MG63 (cell line): ENCODE data around the gene TARS1. TPM values are rescaled to one million over a fixed set of nuclear protein-coding genes. Genes with fewer than 3 reads are reported as not detected.

Experiments
- DNase-seq: peaks from one replicate; pipeline ENCODE4 v3.0.0-alpha.2; 2020
- H3K27me3 ChIP-seq: fragments of 250-450 bp; sonication (Bioruptor Pico); 2 replicates; pipeline ENCODE4 v1.5.1; 2020; ENCODE audit warnings: mild to moderate bottlenecking, moderate library complexity
- H3K36me3 ChIP-seq: fragments of 250-450 bp; sonication (Bioruptor Pico); 2 replicates; pipeline ENCODE4 v1.5.1; 2020; ENCODE audit warnings: mild to moderate bottlenecking, moderate library complexity
- H3K4me3 ChIP-seq: fragments of 250-450 bp; sonication (Bioruptor Pico); 2 replicates; pipeline ENCODE4 v1.5.1; 2020; ENCODE audit warnings: mild to moderate bottlenecking, moderate library complexity
- H3K9me3 ChIP-seq: fragments of 250-450 bp; sonication (Bioruptor Pico); 2 replicates; pipeline ENCODE4 v1.5.1; 2020; ENCODE audit warnings: mild to moderate bottlenecking, moderate library complexity
- total RNA-seq: library from RNA; depleted of rRNA; stranded (reverse); fragments of >200 nt; shearing (Covaris generic); gene quantifications from 2 replicates; pipeline ENCODE4 v1.2.3, GENCODE V29; 2014; ENCODE audit warnings: low replicate concordance

Gene TARS1
- total RNA-seq, 1 experiment from 2014 or later: 433 TPM

DNA sequence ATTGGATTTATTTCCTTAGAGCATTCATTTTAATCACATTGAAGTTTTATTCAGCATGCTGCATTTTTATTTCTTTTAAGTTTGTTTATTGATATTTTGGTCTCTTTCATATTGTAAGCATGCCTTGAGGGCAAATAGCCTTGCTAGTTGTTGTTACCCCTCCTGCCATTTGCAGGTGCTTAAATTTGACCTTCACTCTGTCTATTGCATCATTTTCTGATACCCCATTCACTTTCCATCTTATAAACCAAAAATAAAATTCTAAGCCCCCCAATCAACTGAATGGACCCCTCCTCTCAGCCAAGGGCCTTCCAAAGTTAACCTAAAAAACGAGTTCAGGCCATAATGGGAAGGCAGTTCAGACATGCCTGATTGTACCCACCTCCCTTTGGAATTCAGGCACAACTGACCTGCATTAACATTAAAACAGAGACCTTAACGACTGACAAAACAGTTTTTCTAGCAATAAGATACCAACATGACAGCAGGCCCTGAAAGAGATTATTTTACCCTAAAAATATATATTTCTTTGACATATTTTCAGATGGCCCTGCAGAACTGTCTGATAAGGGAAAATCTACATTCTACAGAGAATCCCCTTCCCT, 32.1 kb downstream of the TARS1 start:
- Histone ChIP-seq H3K36me3 (peaks cover 97% of the 10 kb centered on the region), H3K9me3 (no peaks in the 10 kb centered on the region; the same call in 1 of the 2 replicates), H3K27me3 (no peaks in the 10 kb centered on the region), H3K4me3 (no peak overlapping the region)
- no peak for DNase-seq

DNA sequence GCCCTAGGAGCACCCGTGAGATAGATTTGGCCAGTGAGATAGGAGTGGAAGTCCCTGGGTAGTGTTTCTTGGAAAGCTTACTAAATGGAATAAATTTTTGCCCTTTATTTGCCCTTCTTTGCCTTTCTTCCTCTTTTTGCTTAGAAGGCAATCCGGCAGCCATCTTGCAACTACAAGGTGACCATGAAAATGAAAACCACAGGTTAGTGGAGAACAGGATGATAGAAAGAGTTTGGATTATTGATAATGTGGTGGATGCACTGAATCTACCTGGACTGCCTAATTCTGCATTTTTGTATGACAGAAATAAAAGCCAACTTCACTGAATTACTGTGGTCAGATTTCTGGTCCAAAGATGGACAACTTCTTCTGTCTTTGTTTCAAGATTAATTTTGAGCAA, 33.2 kb downstream of the TARS1 start:
- no peak for DNase-seq
- H3K9me3 ChIP-seq: no peaks in the 10 kb centered on the region; the same call in 1 of the 2 replicates
- no peaks in the 10 kb centered on the region for H3K27me3 ChIP-seq
- H3K36me3 ChIP-seq: peaks cover 97% of the 10 kb centered on the region
- H3K4me3 ChIP-seq: no peak overlapping the region

DNA sequence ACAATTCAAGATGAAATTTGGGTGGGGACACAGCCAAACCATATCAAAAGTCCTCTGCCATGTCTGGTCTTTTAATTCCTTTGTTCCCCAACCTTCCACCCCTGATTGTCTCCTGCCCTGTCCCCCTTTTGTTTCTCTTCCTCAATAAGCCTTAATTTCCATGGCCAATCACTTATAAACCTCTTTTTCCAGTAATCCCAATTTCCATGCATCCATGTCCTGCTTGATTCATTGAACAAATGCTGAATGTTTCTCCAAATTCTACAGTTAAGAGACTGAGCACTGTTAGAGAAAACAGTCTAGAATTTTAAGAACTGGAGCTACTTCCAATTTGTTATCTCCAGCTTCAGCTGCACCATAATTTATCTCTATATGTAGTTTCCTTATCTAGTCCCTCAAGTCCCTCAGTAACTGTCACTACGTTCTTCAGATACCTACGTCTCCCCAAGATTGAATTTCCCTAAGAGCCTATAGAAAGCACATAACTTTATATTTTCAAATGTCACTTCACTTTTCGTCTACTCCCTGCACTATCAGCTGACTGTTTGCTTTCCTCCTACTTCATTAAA, 34.2 kb downstream of the TARS1 start:
- Histone ChIP-seq H3K27me3 (no peaks in the 10 kb centered on the region), H3K36me3 (peaks cover 97% of the 10 kb centered on the region), H3K9me3 (no peaks in the 10 kb centered on the region; the same call in 1 of the 2 replicates), H3K4me3 (no peak overlapping the region)
- no peak for DNase-seq

DNA sequence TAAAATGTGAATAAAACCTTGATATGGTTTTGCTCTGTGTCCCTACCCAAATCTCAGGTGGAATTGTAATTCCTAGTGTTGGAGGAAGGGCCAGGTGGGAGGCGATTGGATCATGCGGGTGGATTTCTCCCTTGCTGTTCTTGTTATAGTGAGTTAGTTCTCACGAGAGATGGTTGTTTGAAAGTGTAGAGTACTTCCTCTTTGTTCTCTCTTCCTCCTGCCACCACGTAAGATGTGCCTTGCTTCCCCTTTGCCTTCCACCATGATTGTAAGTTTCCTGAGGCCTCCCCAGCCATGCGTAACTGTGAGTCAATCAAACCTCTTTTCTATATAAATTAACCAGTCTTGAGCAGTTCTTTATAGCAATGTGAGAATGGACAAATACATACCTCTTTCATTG, 34.9 kb downstream of the TARS1 start:
- no peaks in the 10 kb centered on the region for H3K27me3 ChIP-seq
- H3K9me3 ChIP-seq: no peaks in the 10 kb centered on the region; the same call in 1 of the 2 replicates
- no peak for DNase-seq
- no peak overlapping the region for H3K4me3 ChIP-seq
- peaks cover 92% of the 10 kb centered on the region for H3K36me3 ChIP-seq

- Histone ChIP-seq H3K4me3 (no peak overlapping the region), H3K27me3 (no peaks in the 10 kb centered on the region), H3K9me3 (no peaks in the 10 kb centered on the region; the same call in 1 of the 2 replicates), H3K36me3 (peaks cover 81% of the 10 kb centered on the region)
- DNase-seq: peak; percentile 61
Observed at GRCh38 chr5:33476992-33477391, 36.2 kb downstream of the TARS1 start.

- H3K27me3 ChIP-seq: no peaks in the 10 kb centered on the region
- DNase-seq: no peak
- H3K36me3 ChIP-seq: peaks cover 73% of the 10 kb centered on the region
- H3K4me3 ChIP-seq: no peak overlapping the region
- no peaks in the 10 kb centered on the region; the same call in 1 of the 2 replicates for H3K9me3 ChIP-seq
Observed at GRCh38 chr5:33477816-33478215, 37.1 kb downstream of the TARS1 start.

DNA sequence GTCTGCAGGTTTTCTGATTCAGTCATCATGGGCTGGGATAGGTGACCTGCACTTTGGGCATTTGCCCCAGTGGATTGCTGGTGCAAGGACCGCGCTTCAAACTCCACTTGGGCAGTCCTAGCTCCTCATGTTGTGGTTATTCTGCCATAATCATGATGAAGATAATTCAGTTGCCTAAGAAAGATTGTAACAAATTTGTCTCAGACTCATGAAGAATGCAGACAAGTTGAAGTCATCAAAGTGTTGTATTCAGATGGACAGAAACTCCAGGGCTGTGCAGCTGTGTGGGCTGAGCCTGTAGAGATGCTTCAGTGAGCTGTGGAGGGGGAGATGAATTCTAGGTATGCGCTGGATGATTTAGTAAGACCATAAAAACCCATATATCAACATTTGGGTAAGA, 38.5 kb downstream of the TARS1 start:
- peaks cover 58% of the 10 kb centered on the region for H3K36me3 ChIP-seq
- no peak for DNase-seq
- H3K4me3 ChIP-seq: no peak overlapping the region
- H3K9me3 ChIP-seq: no peaks in the 10 kb centered on the region; the same call in 1 of the 2 replicates
- H3K27me3 ChIP-seq: no peaks in the 10 kb centered on the region

DNA sequence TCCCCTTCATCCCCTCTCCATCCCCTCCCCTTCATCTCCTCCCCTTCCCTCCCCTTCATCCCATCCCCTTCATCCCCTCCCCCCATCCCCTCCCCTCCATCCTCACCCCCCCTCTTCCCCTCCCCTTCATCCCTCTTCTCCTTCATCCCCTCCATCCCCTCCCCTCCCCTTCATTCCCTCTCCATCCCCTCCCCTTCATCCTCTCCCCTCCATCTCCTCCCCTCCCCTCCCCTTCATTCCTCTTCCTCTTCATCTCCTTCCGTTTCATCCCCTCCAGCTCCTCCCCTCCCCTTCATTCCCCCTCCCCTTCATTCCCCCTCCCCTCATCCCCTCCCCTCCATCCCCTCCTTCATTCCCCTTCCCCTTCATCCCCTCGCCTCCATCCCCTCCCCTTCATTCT, 40.1 kb downstream of the TARS1 start:
- no peak for DNase-seq
- Histone ChIP-seq H3K4me3 (no peak overlapping the region), H3K36me3 (peaks cover 42% of the 10 kb centered on the region), H3K9me3 (no peaks in the 10 kb centered on the region), H3K27me3 (no peaks in the 10 kb centered on the region)

DNA sequence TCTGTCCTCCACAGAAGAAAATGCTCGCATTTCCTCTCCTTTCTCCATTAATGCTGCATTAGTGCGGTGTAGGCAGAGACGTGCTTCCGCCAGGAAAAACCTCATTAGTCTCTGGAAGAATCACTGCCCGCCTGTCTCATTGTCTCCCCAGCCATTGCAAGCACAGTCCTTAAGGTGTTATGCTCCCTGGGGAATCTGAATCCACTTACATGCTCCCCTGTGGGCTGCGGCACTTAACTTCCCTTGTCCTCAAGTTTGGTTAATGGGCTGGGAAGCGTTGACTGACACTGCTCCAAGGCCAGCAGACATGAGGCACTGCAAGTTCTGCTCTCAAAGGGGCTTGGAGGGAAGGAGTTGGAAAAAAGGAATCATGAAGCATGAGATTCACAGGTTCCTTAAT, 41.6 kb downstream of the TARS1 start:
- Histone ChIP-seq H3K4me3 (no peak overlapping the region), H3K9me3 (no peaks in the 10 kb centered on the region), H3K36me3 (peaks cover 27% of the 10 kb centered on the region), H3K27me3 (no peaks in the 10 kb centered on the region)
- DNase-seq: no peak

DNA sequence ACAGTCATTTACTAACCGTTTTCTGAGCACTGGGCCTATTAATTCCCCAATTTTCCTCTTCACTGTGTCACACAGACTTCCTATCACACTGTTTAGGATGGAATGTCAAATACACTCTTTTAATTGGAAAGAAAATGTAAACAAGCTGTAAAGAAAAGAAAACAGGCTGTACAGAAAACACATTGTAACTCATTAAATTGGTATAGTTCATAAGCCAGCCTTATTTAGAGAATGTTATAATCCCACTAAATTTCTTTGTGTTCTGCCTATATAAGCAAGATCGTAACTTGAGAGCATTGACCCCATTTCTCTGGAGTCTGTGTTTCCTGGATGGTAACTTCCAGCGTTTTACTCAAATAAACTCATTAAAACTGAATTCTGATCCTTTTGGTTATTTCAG, 46.5 kb downstream of the TARS1 start:
- Histone ChIP-seq H3K4me3 (no peak overlapping the region), H3K9me3 (no peaks in the 10 kb centered on the region; the same call in 1 of the 2 replicates), H3K27me3 (no peaks in the 10 kb centered on the region), H3K36me3 (no peaks in the 10 kb centered on the region; the same call in none of the 2 replicates)
- no peak for DNase-seq

GRCh38 chr5:33488558-33489355, 48.0 kb downstream of the TARS1 start:
- H3K4me3 ChIP-seq: no peak overlapping the region
- DNase-seq: no peak
- H3K9me3 ChIP-seq: no peaks in the 10 kb centered on the region; the same call in 1 of the 2 replicates
- no peaks in the 10 kb centered on the region for H3K36me3 ChIP-seq
- H3K27me3 ChIP-seq: no peaks in the 10 kb centered on the region

DNA sequence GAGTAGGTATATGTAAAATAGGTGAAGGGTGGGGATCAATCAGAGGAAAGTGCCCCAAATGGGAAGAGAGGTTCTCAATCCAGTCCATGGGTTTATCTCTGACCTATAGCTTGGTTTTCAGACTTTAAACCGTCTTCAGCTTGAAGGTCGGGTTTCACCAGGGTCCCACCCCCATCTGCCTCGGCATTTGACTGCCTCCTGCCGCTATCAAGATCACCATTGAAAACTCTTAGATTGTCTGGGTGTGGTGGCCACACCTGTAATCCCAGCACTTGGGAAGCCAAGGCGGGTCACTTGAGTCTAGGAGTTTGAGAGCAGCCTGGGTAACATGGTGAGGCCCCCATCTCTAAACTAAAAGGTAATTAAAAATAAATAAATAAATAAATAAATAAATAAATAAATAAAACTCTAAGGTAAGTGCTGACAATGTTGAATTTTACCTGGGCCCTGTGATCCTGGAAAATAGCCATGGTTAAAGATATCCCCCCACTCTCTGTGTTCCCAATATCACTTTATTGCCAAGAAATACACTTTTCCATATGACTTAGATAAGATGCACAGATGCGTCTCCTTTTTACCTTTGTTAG, 48.8 kb downstream of the TARS1 start:
- H3K27me3 ChIP-seq: no peaks in the 10 kb centered on the region; the same call in 1 of the 2 replicates
- no peak overlapping the region for H3K4me3 ChIP-seq
- no peak for DNase-seq

GRCh38 chr5:33490071-33490665, 49.4 kb downstream of the TARS1 start:
- no peak for DNase-seq
- no peaks in the 10 kb centered on the region; the same call in 1 of the 2 replicates for H3K9me3 ChIP-seq
- no peaks in the 10 kb centered on the region; the same call in 1 of the 2 replicates for H3K27me3 ChIP-seq
- no peak overlapping the region for H3K4me3 ChIP-seq
- no peaks in the 10 kb centered on the region for H3K36me3 ChIP-seq

More for the DNA sequence above, 48.8 kb downstream of the TARS1 start:
- Histone ChIP-seq H3K9me3 (no peaks in the 10 kb centered on the region; the same call in 1 of the 2 replicates), H3K36me3 (no peaks in the 10 kb centered on the region)

- no peaks in the 10 kb centered on the region for H3K36me3 ChIP-seq
- H3K4me3 ChIP-seq: no peak overlapping the region
- no peaks in the 10 kb centered on the region; the same call in 1 of the 2 replicates for H3K27me3 ChIP-seq
- no peaks in the 10 kb centered on the region; the same call in 1 of the 2 replicates for H3K9me3 ChIP-seq
- no peak for DNase-seq
Observed at GRCh38 chr5:33491941-33492340, 51.2 kb downstream of the TARS1 start.

GRCh38 chr5:33494466-33494865, 53.7 kb downstream of the TARS1 start:
- H3K36me3 ChIP-seq: no peaks in the 10 kb centered on the region
- H3K4me3 ChIP-seq: no peak overlapping the region
- H3K27me3 ChIP-seq: no peaks in the 10 kb centered on the region; the same call in 1 of the 2 replicates
- DNase-seq: no peak
- H3K9me3 ChIP-seq: no peaks in the 10 kb centered on the region; the same call in 1 of the 2 replicates

DNA sequence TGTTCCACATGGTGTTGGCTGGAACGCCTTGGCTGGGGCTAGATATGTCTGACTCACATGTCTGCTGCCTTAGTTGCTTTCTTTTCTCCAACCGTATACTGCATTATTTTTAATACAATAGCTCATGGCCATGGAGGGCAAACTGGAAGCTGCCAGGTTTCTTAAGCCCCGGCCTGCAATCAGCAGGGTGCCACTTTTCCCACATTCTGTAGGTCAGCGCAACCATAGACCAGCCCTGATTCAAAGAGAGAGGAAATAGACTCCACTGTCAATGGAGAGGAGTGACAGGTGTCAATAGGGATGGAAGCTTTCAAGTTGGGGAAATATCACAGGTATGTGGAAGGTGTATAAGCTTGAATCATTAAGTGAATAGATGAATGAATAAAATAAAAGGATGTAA, 60.5 kb downstream of the TARS1 start:
- no peak overlapping the region for H3K4me3 ChIP-seq

More for the DNA sequence above, 60.5 kb downstream of the TARS1 start:
- Histone ChIP-seq H3K36me3 (no peaks in the 10 kb centered on the region), H3K9me3 (no peaks in the 10 kb centered on the region), H3K27me3 (no peaks in the 10 kb centered on the region)
- DNase-seq: no peak
